A549 (cell line): ENCODE measurements around the gene FBXO34. TPM values are rescaled to one million over a fixed set of nuclear protein-coding genes. Genes with fewer than 3 reads are reported as not detected.

ENCODE experiments used
- ATAC-seq, 2 experiments: fragments of 200-7000 bp in 1 of 2; fragments of >200 bp in 1 of 2; cut with Nextera tagmentation in 1 of 2; cut with Tn5 transposase in 1 of 2; 3 replicates each; pipeline versions ENCODE4 v1.8.0 to v1.9.1; 2018 to 2020; ENCODE audit warnings: mild to moderate bottlenecking in 1 of 2, moderate library complexity in 1 of 2
- CTCF ChIA-PET: fragments of 300-600 bp; sonication (Branson Sonifier 250); formaldehyde crosslinking; extraction: SDS; loops from one replicate; lab custom pipeline; 2021; ENCODE audit warnings: antibody characterized with exemption, inconsistent platforms; lab: Yijun Ruan, JAX
- POLR2A ChIA-PET: fragments of 350-600 bp; formaldehyde crosslinking; extraction: SDS; loops from one replicate; lab custom pipeline; 2021; ENCODE audit warnings: antibody characterized with exemption, inconsistent platforms; lab: Yijun Ruan, JAX
- DNase-seq, 2 experiments: peaks; one replicate each; pipeline versions ENCODE4 v3.0.0 to v3.0.0-alpha.2; 2011 to 2016; ENCODE audit warnings: low read depth in 1 of 2, low spot score in 1 of 2
- FAIRE-seq: peaks from 2 replicates; lab custom pipeline; 2011; peaks lifted over from hg19 to GRCh38; lab: Jason Lieb, UNC
- H3K27ac ChIP-seq, 2 experiments: fragments of >200 bp; sonication (Bioruptor Twin); formaldehyde crosslinking; 3 replicates each; pipeline ENCODE4 v1.5.1; 2016 to 2017
- H3K4me1 ChIP-seq: fragments of >200 bp; sonication (Bioruptor Twin); formaldehyde crosslinking; 3 replicates; pipeline ENCODE4 v1.6.1; 2016
- H3K4me2 ChIP-seq: fragments of >200 bp; sonication (Bioruptor Twin); formaldehyde crosslinking; 3 replicates; pipeline ENCODE4 v1.6.1; 2016
- H3K4me3 ChIP-seq: fragments of >200 bp; sonication (Bioruptor Twin); formaldehyde crosslinking; 3 replicates; pipeline ENCODE4 v1.5.1; 2016
- H3K9me3 ChIP-seq: fragments of >200 bp; sonication (Bioruptor Twin); formaldehyde crosslinking; 3 replicates; pipeline ENCODE4 v1.6.1; 2016
- ATOH8 ChIP-seq: fragments of 250-450 bp; sonication (Bioruptor Pico); IDR thresholded peaks from 2 replicates; pipeline ENCODE4 v1.5.0; 2020; ENCODE audit warnings: low read depth, mild to moderate bottlenecking, moderate library complexity
- BHLHE40 ChIP-seq: IDR thresholded peaks from 2 replicates; pipeline ENCODE4 v1.6.1; 2012; ENCODE audit warnings: low read depth, low read length, inconsistent platforms
- CHD2 ChIP-seq: fragments of 150-350 bp; IDR thresholded peaks from 2 replicates; pipeline ENCODE4 v1.6.1; 2014; ENCODE audit warnings: low read length; ENCODE audit not compliant: partially characterized antibody
- CHD4 ChIP-seq: fragments of 200-600 bp; sonication (generic); IDR thresholded peaks from 2 replicates; pipeline ENCODE4 v1.6.1; 2016; ENCODE audit warnings: antibody characterized with exemption, mild to moderate bottlenecking, borderline replicate concordance
- CTCF ChIP-seq: fragments of >200 bp; sonication (Bioruptor Twin); formaldehyde crosslinking; IDR thresholded peaks from 3 replicates; pipeline ENCODE4 v1.5.1; 2016
- EHF ChIP-seq: fragments of 250-450 bp; sonication (Bioruptor Pico); IDR thresholded peaks from 2 replicates; pipeline ENCODE4 v1.5.0; 2020; ENCODE audit warnings: mild to moderate bottlenecking
- ELK1 ChIP-seq: fragments of 150-350 bp; IDR thresholded peaks from 2 replicates; pipeline ENCODE4 v1.6.1; 2014; ENCODE audit warnings: low read depth, mild to moderate bottlenecking, low read length
- FOSL2 ChIP-seq, 2 experiments: fragments of 450-650 bp in 1 of 2; fragments of >200 bp in 1 of 2; sonication (Bioruptor Twin) in 1 of 2; formaldehyde crosslinking; IDR thresholded peaks; 2 replicates each; pipeline versions ENCODE4 v1.5.0 to v1.6.1; 2016 to 2020; ENCODE audit warnings: mild to moderate bottlenecking in 1 of 2, moderate library complexity in 1 of 2
- GATA3 ChIP-seq: IDR thresholded peaks from 2 replicates; pipeline ENCODE4 v1.6.1; 2012; ENCODE audit warnings: borderline replicate concordance
- HOXA7 ChIP-seq: fragments of 250-450 bp; sonication (Bioruptor Pico); IDR thresholded peaks from 2 replicates; pipeline ENCODE4 v1.5.0; 2020; ENCODE audit warnings: mild to moderate bottlenecking, moderate library complexity
- JUNB ChIP-seq: fragments of >200 bp; sonication (Bioruptor Twin); formaldehyde crosslinking; IDR thresholded peaks from 2 replicates; pipeline ENCODE4 v1.6.1; 2016
- KDM1A ChIP-seq: fragments of 200-600 bp; sonication (generic); IDR thresholded peaks from 2 replicates; pipeline ENCODE4 v1.6.1; 2016; ENCODE audit warnings: low read depth, mild to moderate bottlenecking
- MAFK ChIP-seq: fragments of 450-650 bp; IDR thresholded peaks from 2 replicates; pipeline ENCODE4 v1.6.1; 2014; ENCODE audit not compliant: partially characterized antibody
- MAX ChIP-seq: IDR thresholded peaks from 2 replicates; pipeline ENCODE4 v1.6.1; 2012
- MYC ChIP-seq: IDR thresholded peaks from 2 replicates; pipeline ENCODE4 v1.6.1; 2012; ENCODE audit warnings: mild to moderate bottlenecking, inconsistent platforms, low read length, improper control_type of control experiment, borderline replicate concordance
- NR3C1 ChIP-seq: fragments of >200 bp; sonication (Bioruptor Twin); formaldehyde crosslinking; IDR thresholded peaks from 3 replicates; pipeline ENCODE4 v1.6.1; 2017
- PHF8 ChIP-seq: fragments of 200-600 bp; sonication (generic); IDR thresholded peaks from 2 replicates; pipeline ENCODE4 v1.6.1; 2016; ENCODE audit warnings: low read depth, mild to moderate bottlenecking, antibody characterized with exemption, moderate library complexity, borderline replicate concordance
- POLR2AphosphoS2 ChIP-seq: conservative IDR thresholded peaks from 2 replicates; pipeline ENCODE4 v1.6.1; 2012; ENCODE audit warnings: low read length, improper control_type of control experiment, inconsistent platforms
- RCOR1 ChIP-seq: fragments of 150-350 bp; IDR thresholded peaks from 2 replicates; pipeline ENCODE4 v1.6.1; 2014; ENCODE audit warnings: antibody characterized with exemption, low read length, low read depth
- REST ChIP-seq: fragments of 200-600 bp; sonication (generic); IDR thresholded peaks from 2 replicates; pipeline ENCODE4 v1.6.1; 2016; ENCODE audit warnings: antibody characterized with exemption, mild to moderate bottlenecking, moderate library complexity
- RFX5 ChIP-seq: fragments of 450-650 bp; IDR thresholded peaks from 2 replicates; pipeline ENCODE4 v1.7.1; 2014; ENCODE audit warnings: antibody characterized with exemption, mild to moderate bottlenecking, moderate library complexity
- USF2 ChIP-seq: fragments of 450-650 bp; IDR thresholded peaks from 2 replicates; pipeline ENCODE4 v1.6.1; 2014; ENCODE audit warnings: antibody characterized with exemption
- WGBS: methylation state at CpG from one replicate; pipeline ENCODE4 v1.1.6; 2017; ENCODE audit errors: missing lambda C conversion rate; 5-methylcytosine and 5-hydroxymethylcytosine counted together
- polyA plus RNA-seq, 4 experiments: library from polyadenylated mRNA; depleted of rRNA in 3 of 4; stranded (reverse); fragments of >200 nt; fragmentation: RNase III in 1 of 4; extraction: RNeasy Plus Mini Kit Qiagen cat#74134 plus additional on column Dnase treatment in 1 of 4; gene quantifications; 2 replicates in 3 of 4; 3 replicates in 1 of 4; pipeline ENCODE4 v1.2.3, GENCODE V29; 2011 to 2017

Gene FBXO34
- polyA plus RNA-seq, 2 of the 4 experiments (the other 2 are of a cell fraction): 15.4 to 28.0 TPM

- Histone ChIP-seq H3K4me2 (no peak overlapping the region), H3K4me3 (no peak overlapping the region), H3K27ac (no peak overlapping the region), H3K9me3 (no peaks in the 10 kb centered on the region), H3K4me1 (no peaks in the 10 kb centered on the region)
- ATAC-seq (no peak), DNase-seq (no peak), FAIRE-seq (no peak)
- WGBS: 72% methylated on average over 5 of the region's 5 CpGs
- ChIA-PET POLR2A (no interaction called here), CTCF (no interaction called here)
- TF ChIP-seq POLR2AphosphoS2: no peak
- TF ChIP-seq MAX: no peak
- no peak for TF ChIP-seq ATOH8 (CRISPR knock-in tag)
- TF ChIP-seq RCOR1: no peak
- no peak for TF ChIP-seq MAFK
- no peak for TF ChIP-seq CTCF
- no peak for TF ChIP-seq GATA3
- TF ChIP-seq EHF (CRISPR knock-in tag): no peak
- no peak for TF ChIP-seq CHD2
- TF ChIP-seq HOXA7: no peak
- TF ChIP-seq USF2: no peak
Observed at GRCh38 chr14:55253276-55253675, 17.9 kb upstream of the FBXO34 start.

- Histone ChIP-seq H3K4me1 (no peaks in the 10 kb centered on the region), H3K4me2 (no peak overlapping the region), H3K4me3 (no peak overlapping the region), H3K9me3 (no peaks in the 10 kb centered on the region), H3K27ac (no peak overlapping the region)
- WGBS: 29% methylated on average over 1 of the region's 1 CpG
- no peak for DNase-seq
- ChIA-PET CTCF (interaction anchor here (0.6 to 8.8 kb wide), 2 partner anchors 16 to 1513 kb away, joined by 3 to 59 read pairs; partner anchors contain the start of gene FBXO34), POLR2A (no interaction called here)
- FAIRE-seq: no peak
- peak in 1 of 2 experiments; percentile 39; a peak in 1 of 6 replicates for ATAC-seq
- TF ChIP-seq ELK1 (no peak), KDM1A (no peak), MYC (no peak), PHF8 (no peak), CHD4 (no peak), CHD2 (no peak), RFX5 (no peak), REST (no peak), JUNB (no peak), FOSL2 (IDR thresholded peaks at IDR 0.05) (no peak), FOSL2 (CRISPR knock-in tag; IDR thresholded peaks at IDR 0.05) (no peak), EHF (CRISPR knock-in tag) (no peak), BHLHE40 (no peak), ATOH8 (CRISPR knock-in tag) (no peak), NR3C1 (no peak)
Observed at GRCh38 chr14:55254581-55254980, 16.6 kb upstream of the FBXO34 start.
